Ramos (cell line): ENCODE measurements around the gene SAMD8.
"Not testable (repeated sequence)": the region's sequence is repeated elsewhere in the genome, so short reads cannot be mapped to it uniquely, and the experiment has no call there.

Experiments used
- in situ Hi-C: fragments of 300-500 bp; cut with MboI; formaldehyde crosslinking; loops from one replicate; pipeline ENCODE4 v1.14.3; 2022; ENCODE audit warnings: low sequenced_read_pairs; ENCODE audit not compliant: unreplicated experiment

Gene SAMD8

GRCh38 chr10:75128985-75129384 is 17.5 kb downstream of the SAMD8 start:
- in situ Hi-C loops, result not testable (repeated sequence)

GRCh38 chr10:75129537-75129936 is 18.1 kb downstream of the SAMD8 start:
- in situ Hi-C loops, result no loop called here

- in situ Hi-C loops, result not testable (repeated sequence)
Observed at GRCh38 chr10:75133701-75134100, 22.2 kb downstream of the SAMD8 start.

- in situ Hi-C loops, result no loop called here
Observed at GRCh38 chr10:75136346-75136745, 24.9 kb downstream of the SAMD8 start.

GRCh38 chr10:75137533-75138438 is 26.3 kb downstream of the SAMD8 start:
- in situ Hi-C loops, result no loop called here

- in situ Hi-C loops, result no loop called here
Observed at GRCh38 chr10:75140246-75140645, 28.8 kb downstream of the SAMD8 start.

- in situ Hi-C loops, result no loop called here
Observed at GRCh38 chr10:75143353-75143752, 31.9 kb downstream of the SAMD8 start.

- in situ Hi-C loops, result no loop called here
Observed at GRCh38 chr10:75145590-75145989, 34.1 kb downstream of the SAMD8 start.

- in situ Hi-C loops, result no loop called here
Observed at GRCh38 chr10:75146780-75147179, 35.3 kb downstream of the SAMD8 start.

GRCh38 chr10:75150656-75151055 is 39.2 kb downstream of the SAMD8 start:
- in situ Hi-C loops, result no loop called here

- in situ Hi-C loops, result no loop called here
Observed at GRCh38 chr10:75159519-75159918, 48.1 kb downstream of the SAMD8 start.

- in situ Hi-C loops, result no loop called here
Observed at GRCh38 chr10:75165684-75166622, 54.5 kb downstream of the SAMD8 start.

GRCh38 chr10:75166623-75166972 is 55.1 kb downstream of the SAMD8 start:
- in situ Hi-C loops, result no loop called here

- in situ Hi-C loops, result no loop called here
Observed at GRCh38 chr10:75168275-75168674, 56.8 kb downstream of the SAMD8 start.

GRCh38 chr10:75170215-75170614 is 58.8 kb downstream of the SAMD8 start:
- in situ Hi-C loops, result no loop called here

- in situ Hi-C loops, result no loop called here
Observed at GRCh38 chr10:75175046-75175445, 63.6 kb downstream of the SAMD8 start.

GRCh38 chr10:75176046-75176445 is 64.6 kb downstream of the SAMD8 start:
- in situ Hi-C loops, result no loop called here

GRCh38 chr10:75176736-75177135 is 65.3 kb downstream of the SAMD8 start:
- in situ Hi-C loops, result no loop called here

GRCh38 chr10:75179657-75180177 is 68.3 kb downstream of the SAMD8 start:
- in situ Hi-C loops, result no loop called here

GRCh38 chr10:75180592-75180991 is 69.1 kb downstream of the SAMD8 start:
- in situ Hi-C loops, result no loop called here

GRCh38 chr10:75181073-75181472 is 69.6 kb downstream of the SAMD8 start:
- in situ Hi-C loops, result no loop called here
